ENCODE measurements around the gene MXI1. TPM values are rescaled to one million over a fixed set of nuclear protein-coding genes. Genes with fewer than 3 reads are reported as not detected.
A peak's percentile ranks its signal among the peaks of the same experiment; 100 is the strongest.

Gene MXI1
- total RNA-seq, 1 experiment from 2014 or later = 12.1 TPM

- in situ Hi-C loops (cut with HindIII; ENCODE audit: low pct_unique_long_range_greater_than_20kb, low sequenced_read_pairs) = no loop called here
- Histone ChIP-seq H3K9me3 (ENCODE audit: control insufficient read depth, insufficient read depth, low read depth, low read length) (no peaks in the 10 kb centered on the region), H3K36me3 (ENCODE audit: control insufficient read depth, insufficient read depth, low read length) (peaks cover 49% of the 10 kb centered on the region), H3K27me3 (ENCODE audit: control insufficient read depth, insufficient read depth, low read length) (no peaks in the 10 kb centered on the region), H3K4me1 (ENCODE audit: control insufficient read depth, insufficient read depth, low read length) (peaks cover 22% of the 10 kb centered on the region), H3K4me3 (ENCODE audit: low read depth in 2 of 2, low read length in 2 of 2) (peak overlapping the region; percentile 97 to 98), H3K27ac (ENCODE audit: low read length) (peak overlapping the region; percentile 96)
- POLR2A ChIA-PET = no interaction called here
- intact Hi-C loops (cut with micrococcal nuclease; ENCODE audit: unreplicated experiment) = no loop called here
- DNase-seq (ENCODE audit: low read depth, low spot score) = no peak
- CTCF ChIA-PET = interaction anchor here (0.6 to 1.2 kb wide), 5 partner anchors 94 to 293 kb away, joined by 3 to 7 read pairs (median 4); no protein-coding TSS in a partner anchor
- no TSS peak for BruUV-seq (replicated peaks)
- no peak for TF ChIP-seq SIN3A (IDR thresholded peaks at IDR 0.05; ENCODE audit: borderline replicate concordance, insufficient read depth, low read depth, low read length)
- TF ChIP-seq CTCF (IDR thresholded peaks at IDR 0.05) = no peak
- TF ChIP-seq TCF7L2 (IDR thresholded peaks at IDR 0.05; ENCODE audit: low read depth, low read length) = no peak
- TF ChIP-seq POLR2AphosphoS5 (IDR thresholded peaks at IDR 0.05; ENCODE audit: low read depth, low read length) = no peak
- no peak for TF ChIP-seq REST (IDR thresholded peaks at IDR 0.05; ENCODE audit: insufficient read depth in 1 of 2, low read depth in 2 of 2, low read length in 1 of 2)
- peak; percentile 75 for ATAC-seq
Observed at GRCh38 chr10:110304394-110304779, 97.0 kb downstream of the MXI1 start.

- Histone ChIP-seq H3K4me3 (ENCODE audit: low read depth in 2 of 2, low read length in 2 of 2) (peak within 1 kb of the TSS; percentile 97 to 98), H3K27me3 (ENCODE audit: control insufficient read depth, insufficient read depth, low read length) (no peaks in the 10 kb centered on the region), H3K27ac (ENCODE audit: low read length) (peak within 1 kb of the TSS; percentile 96), H3K9me3 (ENCODE audit: control insufficient read depth, insufficient read depth, low read depth, low read length) (no peaks in the 10 kb centered on the region), H3K4me1 (ENCODE audit: control insufficient read depth, insufficient read depth, low read length) (peaks cover 22% of the 10 kb centered on the region), H3K36me3 (ENCODE audit: control insufficient read depth, insufficient read depth, low read length) (peaks cover 44% of the 10 kb centered on the region)
- in situ Hi-C loops (cut with HindIII; ENCODE audit: low pct_unique_long_range_greater_than_20kb, low sequenced_read_pairs) = no loop called here
- ChIA-PET POLR2A (interaction anchor here (0.6 kb wide), 1 partner anchor 244 kb away, joined by 4 read pairs; no protein-coding TSS in a partner anchor), CTCF (interaction anchor here (0.6 to 1.2 kb wide), 6 partner anchors 94 to 292 kb away, joined by 3 to 7 read pairs (median 4); no protein-coding TSS in a partner anchor)
- ATAC-seq (peak; percentile 97), DNase-seq (ENCODE audit: low read depth, low spot score) (peak; percentile 91)
- TF ChIP-seq REST (IDR thresholded peaks at IDR 0.05; ENCODE audit: insufficient read depth in 1 of 2, low read depth in 2 of 2, low read length in 1 of 2) (no peak; a peak in 1 of 4 replicates), POLR2AphosphoS5 (IDR thresholded peaks at IDR 0.05; ENCODE audit: low read depth, low read length) (peak; percentile 88), SIN3A (IDR thresholded peaks at IDR 0.05; ENCODE audit: borderline replicate concordance, insufficient read depth, low read depth, low read length) (peak; percentile 76; the same call in 1 of the 2 replicates)
- intact Hi-C loops (cut with micrococcal nuclease; ENCODE audit: unreplicated experiment) = loop anchor here (5.0 kb wide), 1 partner anchor 587 kb away; no protein-coding TSS in a partner anchor
- BruUV-seq (replicated peaks) = no TSS peak
Observed at GRCh38 chr10:110304780-110305421, 97.5 kb downstream of the MXI1 start, which contains the start of gene SMNDC1. Gene SMNDC1 (minus strand): TSS chr10:110304920. CDS start chr10:110303587, 1,333 bp downstream.
